T1000 (cell line): ENCODE measurements around the gene CRIP2.

Source experiments
- DNase-seq: peaks from one replicate; lab custom pipeline; 2025; ENCODE audit warnings: mixed read lengths; lab: John Stamatoyannopoulos, UW

CRIP2 gene

DNA sequence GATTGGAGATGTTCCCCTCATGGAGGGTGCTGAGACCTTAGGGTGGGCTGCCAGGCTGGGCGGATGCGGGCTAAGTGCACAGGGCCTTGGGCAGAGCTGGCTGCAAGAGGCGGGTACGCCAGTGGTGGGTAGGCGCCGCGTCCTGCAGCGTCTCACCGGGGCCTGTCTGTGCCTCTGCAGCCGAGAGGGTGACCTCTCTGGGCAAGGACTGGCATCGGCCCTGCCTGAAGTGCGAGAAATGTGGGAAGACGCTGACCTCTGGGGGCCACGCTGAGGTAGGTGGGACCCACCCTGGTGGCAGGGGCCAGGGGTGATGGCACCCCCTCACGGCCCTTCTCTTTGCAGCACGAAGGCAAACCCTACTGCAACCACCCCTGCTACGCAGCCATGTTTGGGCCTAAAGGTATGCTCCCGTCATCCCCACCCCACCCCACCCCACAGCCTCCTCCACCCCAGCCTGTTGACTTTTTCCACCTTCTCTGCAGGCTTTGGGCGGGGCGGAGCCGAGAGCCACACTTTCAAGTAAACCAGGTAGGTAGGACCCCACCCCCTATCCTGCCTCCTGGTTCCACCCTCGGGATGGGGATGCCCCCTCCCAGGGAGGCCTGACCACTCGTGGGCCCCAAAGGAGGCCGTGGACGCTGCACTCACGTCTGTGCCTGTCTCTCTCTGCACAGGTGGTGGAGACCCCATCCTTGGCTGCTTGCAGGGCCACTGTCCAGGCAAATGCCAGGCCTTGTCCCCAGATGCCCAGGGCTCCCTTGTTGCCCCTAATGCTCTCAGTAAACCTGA lies 13.6 kb downstream of the CRIP2 start:
- DNase-seq: no peak

- DNase-seq: no peak
Observed at GRCh38 chr14:105488781-105489541, 14.3 kb downstream of the CRIP2 start.

GRCh38 chr14:105489542-105490266 lies 15.1 kb downstream of the CRIP2 start:
- DNase-seq: peak; percentile 56

DNA sequence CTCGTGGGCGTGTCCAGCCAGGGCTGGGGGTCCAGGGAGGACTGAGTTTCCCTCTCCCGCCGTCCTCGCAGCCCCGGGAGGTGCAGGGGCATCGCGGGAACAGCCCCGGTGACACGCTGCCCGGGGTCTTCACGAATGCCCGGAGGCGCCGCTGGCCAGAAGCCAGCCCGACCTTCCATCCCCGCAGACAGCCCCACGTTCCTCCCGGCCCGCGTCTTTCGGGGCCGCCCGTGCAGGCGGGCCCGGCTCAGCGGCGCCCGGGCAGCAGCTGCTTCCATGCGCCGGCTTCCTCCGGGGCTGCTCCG lies 15.6 kb downstream of the CRIP2 start:
- no peak for DNase-seq

DNA sequence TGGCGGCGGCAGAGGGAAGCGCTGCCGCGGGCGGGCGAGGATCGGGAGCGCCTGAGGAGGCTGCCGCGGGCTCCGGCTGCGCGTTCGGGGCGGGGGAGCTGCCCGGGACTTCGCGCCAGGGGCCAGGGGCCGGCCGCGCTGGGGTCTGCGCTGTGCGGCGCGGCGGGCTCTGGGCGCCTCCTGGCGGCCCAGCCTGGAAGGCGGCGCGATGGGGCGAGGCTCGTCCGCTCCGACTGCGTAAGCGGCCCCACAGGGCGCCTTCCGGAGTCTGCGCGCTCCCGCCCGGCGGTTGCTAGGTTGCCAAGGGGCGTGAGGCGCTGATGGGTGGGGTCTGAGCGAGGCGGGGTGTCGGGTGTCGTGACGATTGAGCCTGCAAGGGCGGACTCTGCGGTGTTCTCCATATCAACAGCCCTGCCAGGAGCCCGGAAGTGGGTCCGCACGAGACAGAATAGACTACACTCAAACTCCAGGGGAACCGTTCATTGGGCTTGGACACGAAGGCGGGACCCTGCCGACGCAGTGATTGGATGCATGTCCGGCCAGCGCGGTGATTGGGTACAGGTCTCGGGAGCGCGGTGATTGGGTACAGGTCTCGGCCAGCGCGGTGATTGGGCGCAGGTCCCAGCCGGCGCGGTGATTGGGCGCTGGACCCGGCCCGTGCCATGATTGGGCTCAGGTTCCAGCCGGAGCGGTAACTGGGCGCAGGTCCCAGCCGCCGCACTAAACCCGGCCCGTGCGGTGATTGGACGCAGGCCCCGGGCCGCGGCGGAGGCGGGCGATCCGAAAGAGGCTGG lies 16.1 kb downstream of the CRIP2 start, which contains the start of gene TEDC1:
Gene TEDC1, plus strand, starts transcription at position 675 of the 794 bp plus-strand sequence. CDS start 130 bp downstream, outside the sequence.
- peak; percentile 99 for DNase-seq

DNA sequence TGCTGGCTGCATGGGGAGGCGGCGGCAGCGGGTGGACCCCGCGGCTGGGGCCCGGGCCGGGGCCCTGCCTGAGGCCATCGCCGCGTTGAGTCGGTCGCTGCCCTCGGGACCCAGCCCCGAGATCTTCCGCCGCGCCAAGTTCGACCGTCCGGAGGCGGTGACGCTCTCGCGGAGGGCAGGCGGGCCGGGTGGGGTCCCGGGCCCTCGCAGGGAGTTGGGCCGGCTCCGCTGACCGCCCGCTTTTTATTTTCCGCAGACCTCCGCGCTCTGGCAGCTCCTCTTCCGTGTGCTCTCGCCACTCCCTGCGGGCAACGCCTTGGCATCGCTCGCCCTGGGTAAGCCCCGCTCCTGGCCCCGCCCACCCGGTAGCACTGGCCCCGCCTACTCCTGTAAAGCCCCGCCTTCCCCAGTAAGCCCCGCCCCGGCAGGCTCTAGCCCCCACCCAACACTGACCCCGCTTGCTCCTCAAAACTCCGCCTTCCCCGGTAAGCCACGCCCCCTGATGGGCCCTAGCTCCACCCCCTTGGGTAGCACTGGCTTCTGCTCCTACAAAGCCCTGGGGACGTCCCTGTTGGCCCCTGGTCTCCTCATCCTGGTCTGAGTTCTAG lies 16.8 kb downstream of the CRIP2 start:
- DNase-seq: peak; percentile 56

- no peak for DNase-seq
Observed at GRCh38 chr14:105492031-105492970, 17.7 kb downstream of the CRIP2 start.

DNA sequence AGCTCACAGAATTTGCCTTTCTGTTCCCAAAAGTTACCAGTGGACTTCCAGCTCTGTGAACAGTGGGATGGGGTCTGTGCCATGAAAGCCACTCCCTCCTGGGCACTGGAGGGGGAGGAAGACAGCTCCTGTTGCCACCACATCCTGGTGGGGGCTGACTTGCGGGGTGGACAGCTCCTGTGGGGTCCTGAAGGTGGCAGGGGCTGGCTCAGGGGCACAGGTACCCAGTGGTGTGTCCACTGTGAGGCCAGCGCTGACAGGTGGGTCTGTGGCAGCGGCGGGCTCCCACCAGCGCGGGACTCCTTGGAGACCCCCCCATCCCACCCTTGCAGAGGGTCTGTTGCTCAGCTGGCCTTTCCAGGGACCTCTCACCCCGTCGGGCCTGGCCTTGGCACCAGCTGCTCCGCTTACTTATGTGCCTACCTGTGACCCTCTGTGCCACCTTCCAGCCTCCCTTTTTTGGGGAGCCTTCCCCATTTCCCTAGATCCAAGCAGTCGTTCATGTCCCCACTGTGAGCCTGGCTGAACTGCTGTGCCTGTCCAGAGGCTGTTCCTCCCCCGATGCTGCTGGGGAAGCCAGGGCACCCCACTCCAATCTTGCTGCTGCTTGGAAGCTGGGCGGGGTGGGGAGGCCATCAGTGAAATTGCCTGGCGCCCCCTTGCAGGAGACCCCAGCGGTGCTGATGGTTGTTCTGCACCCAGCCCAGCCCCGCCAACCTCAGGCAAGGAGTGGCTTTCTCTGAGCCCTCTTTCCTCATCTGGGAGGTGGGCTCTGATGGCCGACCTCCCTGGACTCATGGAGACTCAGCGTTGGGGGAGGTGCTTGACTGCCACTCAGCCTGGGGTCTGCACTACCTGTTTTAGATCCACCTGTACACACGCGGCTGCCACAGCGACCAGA lies 18.6 kb downstream of the CRIP2 start:
- DNase-seq: no peak

DNA sequence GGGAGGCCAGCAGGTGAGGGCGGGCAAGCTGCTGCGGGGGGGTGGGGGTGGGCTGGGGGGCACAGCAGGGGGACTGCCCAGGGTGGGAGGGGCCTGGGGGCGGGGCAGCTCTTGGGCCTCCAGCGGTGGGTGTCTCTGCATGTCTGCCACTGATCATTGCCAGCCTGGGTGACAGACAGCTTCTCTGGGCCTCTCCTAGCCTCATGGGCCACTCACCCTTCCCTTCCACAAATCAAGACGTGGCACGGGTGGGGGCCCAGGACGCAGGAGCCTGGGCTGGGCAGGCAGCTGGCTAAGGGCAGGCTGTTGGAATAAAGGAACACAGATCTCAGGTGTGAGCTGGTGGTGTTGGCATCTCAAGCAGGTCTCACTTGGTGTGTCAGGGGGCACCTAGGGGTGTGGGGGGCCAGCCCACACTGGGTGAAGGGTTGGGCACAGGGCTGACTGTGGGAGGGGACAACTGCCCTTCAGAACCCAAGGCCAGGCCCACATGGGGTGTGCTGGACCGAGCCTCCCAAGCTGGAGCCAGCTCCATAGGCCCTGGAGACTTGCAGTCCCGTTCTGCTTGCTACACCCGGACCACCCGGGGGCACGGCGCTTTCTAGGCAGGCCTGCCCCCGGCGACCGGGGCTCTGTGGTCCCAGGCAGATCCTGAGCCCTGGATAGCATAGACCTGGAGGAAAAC lies 19.4 kb downstream of the CRIP2 start:
- DNase-seq: no peak

- no peak for DNase-seq
Observed at GRCh38 chr14:105494606-105494929, 19.9 kb downstream of the CRIP2 start.

GRCh38 chr14:105495101-105495989 lies 20.7 kb downstream of the CRIP2 start:
- no peak for DNase-seq

- DNase-seq: no peak
Observed at GRCh38 chr14:105495990-105496830, 21.6 kb downstream of the CRIP2 start.

GRCh38 chr14:105496831-105497591 lies 22.4 kb downstream of the CRIP2 start:
- no peak for DNase-seq

DNA sequence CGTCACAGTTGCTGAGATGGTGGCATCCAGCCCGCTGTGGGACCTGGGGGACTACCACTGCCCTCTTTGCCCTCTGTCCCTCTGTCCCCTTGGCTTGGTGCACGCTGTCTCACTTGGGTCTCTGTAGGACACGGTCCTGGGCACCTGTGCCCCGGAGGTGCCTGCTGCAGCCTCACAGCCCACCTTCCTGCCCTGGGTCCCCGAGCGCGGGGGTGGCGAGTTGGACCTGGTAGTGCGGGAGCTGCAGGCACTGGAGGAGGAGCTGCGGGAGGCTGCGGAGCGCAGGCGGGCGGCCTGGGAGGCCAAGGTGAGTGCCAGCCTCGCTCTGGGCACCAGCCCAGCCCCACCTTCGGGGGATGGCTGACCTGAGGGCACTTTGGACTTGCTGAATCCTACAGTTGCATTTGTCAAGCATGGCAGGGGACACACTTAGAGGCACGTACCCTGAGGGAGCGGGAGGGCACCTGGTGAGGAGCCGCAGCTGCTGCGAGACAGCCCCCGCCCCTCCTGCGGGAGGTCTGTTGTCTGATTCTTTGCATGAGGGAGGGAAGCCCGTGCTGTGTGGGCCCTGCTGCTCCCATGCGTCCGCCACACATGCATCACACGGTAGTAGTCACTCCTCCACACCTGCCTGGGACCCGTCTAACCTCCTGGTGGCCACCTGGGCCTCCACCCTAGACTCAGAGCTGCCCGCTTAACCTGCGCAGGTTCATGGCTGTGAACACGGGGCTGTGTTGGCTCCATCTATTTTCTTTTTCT lies 23.2 kb downstream of the CRIP2 start:
- DNase-seq: no peak
